Measurements from ENCODE around the gene TNRC18. TPM values are rescaled to one million over a fixed set of nuclear protein-coding genes. Genes with fewer than 3 reads are reported as not detected.
"Not testable (repeated sequence)": the region's sequence is repeated elsewhere in the genome, so short reads cannot be mapped to it uniquely, and the experiment has no call there.

The TNRC18 gene
- total and polyA plus RNA-seq, 2 donors (not counting 1 experiment from before 2014, with no cell fraction given), result 17.8 to 75.0 TPM

DNA sequence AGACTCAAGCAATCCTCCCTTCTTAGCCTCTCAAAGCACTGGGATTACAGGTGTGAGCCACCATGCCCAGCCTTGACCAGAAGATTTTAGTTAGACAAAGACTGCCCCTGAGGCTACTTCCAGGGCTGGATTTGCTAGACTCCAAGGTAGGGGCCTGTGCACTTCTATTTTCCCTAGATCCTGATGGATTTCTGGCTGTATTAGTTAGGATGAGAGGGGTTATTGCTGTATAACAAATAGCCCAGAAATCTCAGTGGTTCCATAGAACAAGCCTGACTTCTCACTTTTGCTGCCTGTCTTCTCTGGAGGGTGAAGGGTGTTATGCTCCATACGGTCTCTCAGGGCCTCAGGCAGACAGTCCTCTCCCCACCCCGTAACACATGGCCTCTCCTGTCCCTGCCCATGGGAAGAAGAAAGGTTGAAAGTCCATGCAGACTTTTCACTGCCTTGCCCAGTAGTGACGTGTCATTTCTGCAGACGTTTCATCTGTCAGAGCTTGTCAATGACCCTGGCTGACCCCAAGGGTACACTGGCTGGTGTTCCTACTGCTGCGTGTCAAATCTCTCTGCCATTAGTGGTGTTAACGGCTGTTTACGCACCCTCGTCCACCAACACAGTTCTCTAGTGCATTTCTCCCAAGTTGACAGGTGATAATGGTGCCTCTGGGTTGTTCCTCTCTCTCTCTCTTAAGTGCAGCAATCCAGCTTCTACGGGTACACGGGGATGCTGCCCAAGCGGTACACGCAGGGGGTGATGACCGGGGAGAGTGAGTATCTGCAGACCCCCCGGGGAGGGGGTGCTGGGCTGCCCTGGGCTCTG is 129.3 kb downstream of the TNRC18 start:
- Mint-ChIP-seq H3K4me3 (no peak overlapping the region), H3K27me3 (peaks cover 30% of the 10 kb centered on the region), H3K27ac (no peak overlapping the region), H3K9me3 (ENCODE audit: insufficient read depth) (peaks cover 6% of the 10 kb centered on the region), H3K4me1 (peaks cover 14% of the 10 kb centered on the region)
- ChIA-PET POLR2A (interaction anchor here (0.6 to 0.7 kb wide), 2 partner anchors 581 to 1056 kb away, joined by 3 read pairs; no protein-coding TSS in a partner anchor), CTCF (interaction anchor here (0.5 kb wide), 1 partner anchor 34 kb away, joined by 3 read pairs; no protein-coding TSS in a partner anchor)
- WGBS (ENCODE audit: insufficient coverage), result 89% methylated on average over 9 of the region's 14 CpGs
- ATAC-seq (ENCODE audit: low read depth) (no peak), DNase-seq (no peak)
- H3K27ac ChIP-seq (ENCODE audit: low read length in 2 of 2), result no peak overlapping the region
- no peaks in the 10 kb centered on the region for H3K79me2 ChIP-seq (ENCODE audit: control insufficient read depth, insufficient read depth, low read length)
- no peak overlapping the region for H3K4me2 ChIP-seq (replicated peaks; ENCODE audit: low read depth, low read length, poor library complexity, severe bottlenecking)
- intact Hi-C loops (cut with micrococcal nuclease), result no loop called here
- H3K36me3 ChIP-seq (replicated peaks in 1 of 2; ENCODE audit: control extremely low read depth in 1 of 2, control insufficient read depth in 1 of 2, extremely low read depth in 1 of 2, insufficient read depth in 2 of 2, low read length in 1 of 2), result no peaks in the 10 kb centered on the region
- no peak overlapping the region for H3K9ac ChIP-seq (ENCODE audit: low read length)
- H3K4me1 ChIP-seq (ENCODE audit: control insufficient read depth in 2 of 2, insufficient read depth in 2 of 2, low read length in 2 of 2), result peaks cover 11 to 13% of the 10 kb centered on the region in 2 donors
- H3K4me3 ChIP-seq (ENCODE audit: control extremely low read depth in 1 of 5, extremely low read depth in 1 of 5, insufficient read depth in 1 of 5, low read depth in 2 of 5, low read length in 4 of 5), result no peak overlapping the region
- H3K27me3 ChIP-seq (replicated peaks in 1 of 4; ENCODE audit: control extremely low read depth in 1 of 4, control insufficient read depth in 3 of 4, insufficient read depth in 4 of 4, low read length in 3 of 4), result peaks cover 0 to 27% (median 4%) of the 10 kb centered on the region in 4 experiments
- no peak overlapping the region for H2AFZ ChIP-seq (ENCODE audit: insufficient read depth, low read depth, low read length, poor library complexity, severe bottlenecking)
- no peak for TF ChIP-seq EZH2 (IDR thresholded peaks at IDR 0.05; ENCODE audit: borderline replicate concordance, insufficient read depth, low read depth, low read length, poor library complexity, severe bottlenecking)
- TF ChIP-seq, protein P1, sequence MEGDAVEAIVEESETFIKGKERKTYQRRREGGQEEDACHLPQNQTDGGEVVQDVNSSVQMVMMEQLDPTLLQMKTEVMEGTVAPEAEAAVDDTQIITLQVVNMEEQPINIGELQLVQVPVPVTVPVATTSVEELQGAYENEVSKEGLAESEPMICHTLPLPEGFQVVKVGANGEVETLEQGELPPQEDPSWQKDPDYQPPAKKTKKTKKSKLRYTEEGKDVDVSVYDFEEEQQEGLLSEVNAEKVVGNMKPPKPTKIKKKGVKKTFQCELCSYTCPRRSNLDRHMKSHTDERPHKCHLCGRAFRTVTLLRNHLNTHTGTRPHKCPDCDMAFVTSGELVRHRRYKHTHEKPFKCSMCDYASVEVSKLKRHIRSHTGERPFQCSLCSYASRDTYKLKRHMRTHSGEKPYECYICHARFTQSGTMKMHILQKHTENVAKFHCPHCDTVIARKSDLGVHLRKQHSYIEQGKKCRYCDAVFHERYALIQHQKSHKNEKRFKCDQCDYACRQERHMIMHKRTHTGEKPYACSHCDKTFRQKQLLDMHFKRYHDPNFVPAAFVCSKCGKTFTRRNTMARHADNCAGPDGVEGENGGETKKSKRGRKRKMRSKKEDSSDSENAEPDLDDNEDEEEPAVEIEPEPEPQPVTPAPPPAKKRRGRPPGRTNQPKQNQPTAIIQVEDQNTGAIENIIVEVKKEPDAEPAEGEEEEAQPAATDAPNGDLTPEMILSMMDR (IDR thresholded peaks at IDR 0.05), result no peak
- H3K9me3 ChIP-seq (ENCODE audit: control extremely low read depth in 1 of 3, control insufficient read depth in 2 of 3, insufficient read depth in 1 of 3, low read length in 2 of 3), result peaks cover 0 to 22% (median 3%) of the 10 kb centered on the region in 3 donors
- no peaks in the 10 kb centered on the region for H4K20me1 ChIP-seq (ENCODE audit: control insufficient read depth, insufficient read depth, low read length, poor library complexity, severe bottlenecking)

DNA sequence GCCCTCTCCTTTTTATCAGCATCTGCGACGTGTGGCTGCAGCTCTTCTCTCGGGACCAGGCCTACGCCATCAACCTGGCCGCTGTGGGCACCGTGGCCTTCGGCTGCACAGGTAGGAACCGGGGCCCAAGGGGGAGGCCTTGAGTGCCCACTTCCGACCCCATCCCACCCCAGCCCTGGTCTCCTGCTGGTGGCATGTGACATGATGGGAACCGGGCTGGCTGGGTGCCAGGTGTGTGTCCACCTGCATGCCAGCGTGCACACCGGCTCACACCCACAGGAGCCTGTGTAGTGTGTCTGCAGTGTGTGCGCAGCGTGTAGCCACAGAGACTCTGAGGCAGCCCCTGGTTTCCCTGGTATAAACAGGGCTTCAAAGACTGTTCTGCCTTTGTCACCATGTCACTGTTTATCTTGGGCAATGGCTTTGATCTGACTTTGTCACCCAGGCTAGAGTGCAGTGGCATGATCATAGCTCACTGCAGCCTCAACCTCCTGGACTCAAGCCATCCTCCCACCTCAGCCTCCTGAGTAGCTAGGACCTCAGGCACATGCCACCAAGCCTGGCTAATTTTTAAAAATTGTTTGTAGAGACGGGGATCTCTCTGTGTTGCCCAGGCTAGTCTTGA is 131.8 kb downstream of the TNRC18 start:
- H3K4me3 Mint-ChIP-seq; CTCF ChIA-PET; H4K20me1 ChIP-seq (ENCODE audit: control insufficient read depth, insufficient read depth, low read length, poor library complexity, severe bottlenecking); H3K27ac Mint-ChIP-seq; H3K79me2 ChIP-seq (ENCODE audit: control insufficient read depth, insufficient read depth, low read length); H3K27ac ChIP-seq (ENCODE audit: low read length in 2 of 2); DNase-seq; H3K9me3 Mint-ChIP-seq (ENCODE audit: insufficient read depth); H2AFZ ChIP-seq (ENCODE audit: insufficient read depth, low read depth, low read length, poor library complexity, severe bottlenecking); H3K27me3 ChIP-seq (replicated peaks in 1 of 4; ENCODE audit: control extremely low read depth in 1 of 4, control insufficient read depth in 3 of 4, insufficient read depth in 4 of 4, low read length in 3 of 4); POLR2A ChIA-PET; H3K4me1 Mint-ChIP-seq; H3K36me3 ChIP-seq (replicated peaks in 1 of 2; ENCODE audit: control extremely low read depth in 1 of 2, control insufficient read depth in 1 of 2, extremely low read depth in 1 of 2, insufficient read depth in 2 of 2, low read length in 1 of 2); intact Hi-C loops (cut with micrococcal nuclease); H3K9ac ChIP-seq (ENCODE audit: low read length); H3K4me2 ChIP-seq (replicated peaks; ENCODE audit: low read depth, low read length, poor library complexity, severe bottlenecking); H3K4me3 ChIP-seq (ENCODE audit: control extremely low read depth in 1 of 5, extremely low read depth in 1 of 5, insufficient read depth in 1 of 5, low read depth in 2 of 5, low read length in 4 of 5); H3K4me1 ChIP-seq (ENCODE audit: control insufficient read depth in 2 of 2, insufficient read depth in 2 of 2, low read length in 2 of 2); ATAC-seq (ENCODE audit: low read depth): not testable (repeated sequence)
- H3K9me3 ChIP-seq (ENCODE audit: control extremely low read depth in 1 of 3, control insufficient read depth in 2 of 3, insufficient read depth in 1 of 3, low read length in 2 of 3), result peaks cover 0 to 23% (median 3%) of the 10 kb centered on the region in 3 donors
- 68% methylated on average over 7 of the region's 15 CpGs for WGBS (ENCODE audit: insufficient coverage)
- H3K27me3 Mint-ChIP-seq, result peaks cover 16% of the 10 kb centered on the region

All from B cell (primary cell).